NCI-H1417 treated with DMSO at 0.1 percent for 48 hours (cell line): Measurements from ENCODE around the gene MKNK2.
"Not testable (repeated sequence)": the region's sequence is repeated elsewhere in the genome, so short reads cannot be mapped to it uniquely, and the experiment has no call there.

ENCODE experiments used
- DNase-seq: peaks from one replicate; lab custom pipeline; 2025; lab: John Stamatoyannopoulos, UW

Gene MKNK2

DNA sequence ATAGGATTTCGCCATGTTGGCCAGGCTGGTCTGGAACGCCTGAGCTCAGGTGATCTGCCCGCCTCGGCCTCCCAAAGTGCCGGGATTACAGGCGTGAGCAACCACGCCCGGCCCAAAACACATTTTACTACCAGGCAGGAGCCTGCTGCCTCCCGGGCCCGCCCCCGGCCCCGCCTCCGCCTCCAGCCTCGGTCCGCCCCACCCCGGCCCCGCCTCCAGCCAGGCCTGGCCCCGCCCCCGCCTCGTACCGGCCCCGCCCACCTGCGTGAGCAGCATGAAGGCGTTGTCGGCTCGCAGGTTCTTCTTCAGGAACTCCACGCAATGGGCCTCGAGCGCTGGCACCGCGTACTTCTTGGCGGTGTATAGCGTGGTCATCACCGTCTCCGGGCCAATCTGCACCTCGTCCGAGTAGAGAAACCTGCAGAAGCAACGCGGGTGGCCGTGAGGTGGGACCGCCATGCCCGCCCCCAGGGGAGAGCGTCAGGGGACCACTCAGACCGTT lies 58.2 kb downstream of the MKNK2 start:
- no peak for DNase-seq

- DNase-seq = no peak
Measured at GRCh38 chr19:1991018-1991913, 59.8 kb downstream of the MKNK2 start.

DNA sequence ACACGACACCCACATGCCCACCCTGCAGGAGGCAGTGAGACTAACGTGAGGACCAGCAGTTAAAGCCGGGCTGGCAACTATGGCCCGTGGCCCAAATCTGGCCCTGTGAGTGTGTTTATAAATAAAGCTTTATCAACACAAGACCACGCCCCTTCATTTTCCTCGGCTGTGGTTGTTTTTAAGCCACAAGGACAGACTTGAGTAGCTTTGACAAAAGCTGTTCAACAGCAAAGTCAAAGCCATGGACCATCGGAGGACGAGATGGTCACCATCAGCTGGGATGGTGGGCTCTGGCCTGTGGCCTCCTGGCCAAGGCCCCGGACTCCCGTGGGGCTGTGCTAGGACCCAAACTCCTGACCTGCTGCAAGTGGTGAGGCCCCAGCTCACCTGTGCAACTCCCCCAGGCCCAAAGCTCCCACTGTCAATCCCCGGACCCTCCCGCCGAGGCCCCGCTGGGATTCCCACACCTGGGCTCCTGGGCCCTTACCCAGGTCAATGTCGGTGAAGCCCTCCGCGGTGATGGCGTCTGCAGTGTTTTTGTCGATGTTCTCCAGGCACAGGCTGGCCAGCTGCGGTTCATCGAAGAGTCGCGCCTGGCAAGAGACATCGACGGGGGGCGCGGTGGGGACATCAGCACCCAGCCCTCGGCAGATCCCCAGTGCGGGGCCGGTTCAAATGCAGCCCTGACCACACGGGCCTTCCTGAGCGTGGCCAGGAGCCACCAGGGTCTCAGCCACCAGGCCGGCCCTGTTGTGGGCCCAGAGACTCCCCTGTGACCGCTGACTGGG lies 60.6 kb downstream of the MKNK2 start:
- no peak for DNase-seq

DNA sequence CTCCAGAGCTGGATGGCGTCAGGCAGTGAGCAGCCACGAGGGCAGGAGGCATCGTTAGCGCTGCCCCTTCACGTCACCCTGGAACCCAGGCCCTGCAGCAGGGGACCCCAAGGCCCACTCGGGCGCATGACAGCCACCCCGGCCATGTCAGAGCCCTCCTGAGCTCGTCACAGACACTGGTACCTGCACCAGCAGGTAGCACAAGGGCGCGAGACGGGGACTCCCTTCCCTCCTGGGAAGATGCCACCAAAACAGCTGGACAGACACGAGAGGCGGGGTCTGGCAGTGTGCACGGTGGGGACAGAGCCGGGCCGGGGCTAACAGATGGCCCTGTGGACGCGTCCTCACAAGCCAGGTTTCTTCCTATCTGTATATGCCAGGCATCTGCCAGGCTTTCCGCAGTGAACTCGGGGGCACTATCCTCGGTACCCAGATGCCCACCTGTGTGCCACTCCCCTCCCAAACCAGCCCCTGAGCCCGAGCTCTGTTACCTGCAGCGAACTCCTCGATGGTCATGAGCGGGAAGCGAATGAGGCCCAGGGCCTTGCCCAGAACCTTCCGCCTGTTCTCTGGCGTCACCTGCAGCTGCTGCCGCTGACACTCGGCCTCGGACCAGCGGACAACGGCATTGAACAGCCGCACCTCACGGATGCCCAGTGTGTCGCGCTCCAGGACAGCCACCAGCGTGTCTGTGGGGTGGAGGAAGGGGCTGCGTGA lies 61.4 kb downstream of the MKNK2 start:
- DNase-seq = no peak

- DNase-seq = not testable (repeated sequence)
Measured at GRCh38 chr19:1988464-1988863, 62.6 kb downstream of the MKNK2 start.
